ENCODE data around the gene LANCL2.

DNA sequence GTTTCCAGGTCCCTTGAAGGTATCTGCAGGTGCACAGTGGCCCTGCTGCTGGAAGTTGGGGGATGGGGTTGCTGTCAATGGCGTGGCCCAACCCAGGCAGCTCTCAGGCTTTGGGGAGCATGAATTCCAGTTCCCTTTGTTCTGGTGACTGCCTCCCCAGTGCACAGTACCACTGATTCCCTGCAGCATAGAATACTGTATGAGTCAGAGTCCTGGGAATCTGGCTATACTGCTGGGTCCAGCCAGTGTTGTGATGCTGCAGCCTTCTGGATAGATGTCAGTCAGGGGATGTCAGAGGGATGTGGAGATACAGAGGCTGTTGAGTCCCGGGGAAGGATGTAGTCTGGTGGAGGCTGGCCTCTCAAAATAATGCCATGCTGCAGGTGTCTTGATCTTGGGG lies 99.3 kb downstream of the LANCL2 start:
- TF ChIP-seq POLR2A (IDR thresholded peaks at IDR 0.05) = no peak
- TF ChIP-seq, protein P1, sequence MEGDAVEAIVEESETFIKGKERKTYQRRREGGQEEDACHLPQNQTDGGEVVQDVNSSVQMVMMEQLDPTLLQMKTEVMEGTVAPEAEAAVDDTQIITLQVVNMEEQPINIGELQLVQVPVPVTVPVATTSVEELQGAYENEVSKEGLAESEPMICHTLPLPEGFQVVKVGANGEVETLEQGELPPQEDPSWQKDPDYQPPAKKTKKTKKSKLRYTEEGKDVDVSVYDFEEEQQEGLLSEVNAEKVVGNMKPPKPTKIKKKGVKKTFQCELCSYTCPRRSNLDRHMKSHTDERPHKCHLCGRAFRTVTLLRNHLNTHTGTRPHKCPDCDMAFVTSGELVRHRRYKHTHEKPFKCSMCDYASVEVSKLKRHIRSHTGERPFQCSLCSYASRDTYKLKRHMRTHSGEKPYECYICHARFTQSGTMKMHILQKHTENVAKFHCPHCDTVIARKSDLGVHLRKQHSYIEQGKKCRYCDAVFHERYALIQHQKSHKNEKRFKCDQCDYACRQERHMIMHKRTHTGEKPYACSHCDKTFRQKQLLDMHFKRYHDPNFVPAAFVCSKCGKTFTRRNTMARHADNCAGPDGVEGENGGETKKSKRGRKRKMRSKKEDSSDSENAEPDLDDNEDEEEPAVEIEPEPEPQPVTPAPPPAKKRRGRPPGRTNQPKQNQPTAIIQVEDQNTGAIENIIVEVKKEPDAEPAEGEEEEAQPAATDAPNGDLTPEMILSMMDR (IDR thresholded peaks at IDR 0.05) = no peak
